ENCODE results near the gene RIPOR2.

GRCh38 chr6:24836109-24836508 lies 99.7 kb downstream of the RIPOR2 start:
- TF ChIP-seq POLR2AphosphoS5 (IDR thresholded peaks at IDR 0.05) (no peak), CTCF (IDR thresholded peaks at IDR 0.05) (no peak), POLR2A (IDR thresholded peaks at IDR 0.05) (no peak), EP300 (IDR thresholded peaks at IDR 0.05) (no peak)
